ENCODE data around the gene ARHGEF10L. TPM values are rescaled to one million over a fixed set of nuclear protein-coding genes. Genes with fewer than 3 reads are reported as not detected.
A peak's percentile ranks its signal among the peaks of the same experiment; 100 is the strongest.

The ARHGEF10L gene
- polyA plus RNA-seq, 1 donor = 29.4 TPM

GRCh38 chr1:17523321-17524041 lies 16.0 kb upstream of the ARHGEF10L start:
- DNase-seq = no peak

GRCh38 chr1:17524645-17525044 lies 14.9 kb upstream of the ARHGEF10L start:
- no peak for DNase-seq

DNA sequence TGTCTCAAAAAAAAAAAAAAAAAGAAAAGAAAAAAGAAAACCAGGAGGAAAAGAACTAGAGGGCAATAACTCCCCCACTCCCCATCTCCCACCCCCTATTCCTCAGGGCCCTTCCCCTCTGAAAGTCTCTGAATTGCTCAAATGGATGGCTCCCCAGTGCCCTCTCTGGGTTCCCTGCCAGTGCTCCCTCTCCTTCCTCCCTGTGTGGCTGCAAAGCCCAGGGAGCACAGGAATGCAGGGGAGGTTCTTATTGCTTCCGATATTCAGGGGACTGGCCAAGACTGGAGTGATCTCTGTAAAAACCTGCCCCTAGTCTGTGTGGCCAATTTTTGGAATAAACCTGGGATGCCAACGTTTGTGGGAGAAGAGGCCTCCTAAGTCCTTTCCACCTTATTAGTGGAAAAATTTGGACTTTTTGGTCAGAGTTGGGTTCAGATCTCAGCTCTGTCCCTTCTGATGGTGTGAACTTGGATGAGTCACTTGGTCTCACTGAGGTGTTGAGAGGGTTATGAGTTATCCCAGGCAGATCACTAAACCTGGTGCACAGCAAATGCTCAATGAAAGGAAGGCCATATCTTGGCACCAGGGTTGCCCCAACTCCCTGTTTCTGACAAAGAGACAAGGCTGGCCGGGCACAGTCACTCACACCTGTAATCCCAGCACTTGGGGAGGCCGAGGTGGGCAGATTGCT lies 13.4 kb upstream of the ARHGEF10L start:
- no peak for DNase-seq

DNA sequence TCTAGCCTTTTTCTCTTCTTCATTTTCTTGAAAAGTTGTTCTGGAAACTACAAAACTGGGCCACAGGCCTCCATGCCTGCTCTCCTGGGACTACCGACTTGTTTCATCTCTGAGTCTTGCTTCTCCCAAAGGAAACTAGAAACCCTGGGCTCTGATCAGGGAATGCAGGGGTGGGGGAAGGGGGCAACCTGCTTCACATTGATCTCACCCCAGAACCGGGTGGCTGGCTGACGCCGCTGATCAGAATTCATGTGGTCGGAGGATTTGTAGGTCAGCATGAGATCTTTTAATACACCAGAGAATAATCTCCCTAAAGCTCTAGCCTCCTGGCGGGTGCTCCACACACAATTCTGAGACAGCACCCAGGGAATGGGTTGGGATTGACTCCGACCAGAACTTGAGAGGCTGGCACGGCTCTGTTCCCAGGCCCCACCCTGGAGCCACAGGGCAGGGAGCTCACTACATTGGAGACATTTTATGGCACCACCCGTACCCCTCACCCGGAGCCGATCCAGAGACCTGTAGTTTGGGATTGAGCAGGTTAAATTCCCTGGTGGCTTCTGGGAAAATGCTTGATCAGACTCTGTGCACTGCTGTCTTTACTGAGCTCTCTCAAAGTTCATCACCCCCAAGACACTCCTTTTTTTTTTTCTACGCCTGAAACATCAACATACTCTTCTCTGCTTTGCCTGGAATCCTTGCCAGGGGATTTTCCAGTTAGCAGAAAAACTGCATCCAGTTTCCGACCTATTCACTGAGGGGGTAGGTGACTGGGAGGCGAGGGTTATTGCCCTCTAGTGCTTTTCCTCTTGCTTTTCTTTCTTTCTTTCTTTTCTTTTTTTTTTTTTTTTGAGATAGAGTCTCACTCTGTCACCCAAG lies 12.2 kb upstream of the ARHGEF10L start:
- peak; percentile 64 for DNase-seq

- no peak for DNase-seq
Measured at GRCh38 chr1:17529381-17529780, 10.1 kb upstream of the ARHGEF10L start.

GRCh38 chr1:17531343-17531681 lies 8.2 kb upstream of the ARHGEF10L start:
- DNase-seq = no peak

GRCh38 chr1:17531682-17532487 lies 7.6 kb upstream of the ARHGEF10L start:
- DNase-seq = no peak

GRCh38 chr1:17533201-17533600 lies 6.3 kb upstream of the ARHGEF10L start:
- DNase-seq = no peak

GRCh38 chr1:17535300-17535936 lies 4.1 kb upstream of the ARHGEF10L start:
- no peak for DNase-seq

DNA sequence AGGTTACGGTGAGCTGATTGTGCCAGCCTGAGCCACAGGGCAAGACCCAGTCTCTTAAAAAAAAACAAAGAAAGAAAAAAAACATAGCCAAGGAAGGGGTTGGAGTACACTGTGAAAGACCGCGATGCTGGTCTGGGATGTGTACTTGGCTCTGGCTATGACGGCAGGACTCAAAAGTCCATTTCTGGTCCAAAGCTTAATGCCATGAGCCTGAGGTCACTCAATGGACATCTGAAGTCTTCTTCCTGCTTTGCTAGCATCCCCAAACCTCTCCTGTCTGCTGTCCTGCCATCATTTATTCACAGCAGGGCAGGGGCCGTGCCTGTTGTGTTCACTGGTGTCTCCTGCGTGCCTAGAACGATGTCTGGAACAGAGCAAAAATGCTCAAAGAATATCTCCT lies 1.5 kb upstream of the ARHGEF10L start:
- no peak for DNase-seq

DNA sequence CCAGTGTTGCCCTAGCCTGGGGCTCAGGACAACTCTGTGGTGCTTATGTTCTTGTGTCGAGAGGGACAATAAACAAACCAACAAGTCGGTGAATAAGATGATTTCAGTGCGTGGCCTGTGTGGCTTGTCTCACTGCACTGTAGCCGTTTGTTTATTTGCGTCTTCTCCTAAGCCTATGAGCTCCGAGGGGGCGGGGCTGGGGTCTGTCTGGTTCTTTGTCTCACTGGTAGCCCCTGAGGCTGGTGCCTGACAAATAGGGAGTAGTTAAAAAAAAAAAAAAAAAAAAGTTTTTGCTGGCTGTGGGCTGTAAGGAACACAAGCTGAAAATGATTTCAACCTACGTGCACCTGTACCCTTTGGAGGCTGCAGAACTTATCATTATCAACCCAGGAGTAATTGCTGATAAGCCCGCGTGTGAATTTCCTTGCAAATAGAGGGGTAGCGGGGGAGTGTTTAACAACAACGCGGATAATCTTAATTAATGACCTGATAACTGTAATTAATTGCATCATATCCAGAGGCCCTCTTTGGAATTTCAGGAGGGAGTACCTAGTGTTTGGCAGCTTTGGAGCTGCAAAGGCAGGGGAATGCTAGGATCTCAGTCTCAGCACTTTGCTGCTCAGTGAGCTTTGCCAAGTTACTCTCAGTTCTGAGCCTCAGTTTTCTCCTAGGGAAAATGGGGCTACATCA lies 925 bp upstream of the ARHGEF10L start:
- DNase-seq = no peak

- DNase-seq = no peak
Measured at GRCh38 chr1:17539118-17539476, 401 bp upstream of the ARHGEF10L start.

GRCh38 chr1:17540255-17541001 lies 930 bp downstream of the ARHGEF10L start:
- peak; percentile 90 for DNase-seq

GRCh38 chr1:17542645-17543044 lies 3.1 kb downstream of the ARHGEF10L start:
- no peak for DNase-seq

DNA sequence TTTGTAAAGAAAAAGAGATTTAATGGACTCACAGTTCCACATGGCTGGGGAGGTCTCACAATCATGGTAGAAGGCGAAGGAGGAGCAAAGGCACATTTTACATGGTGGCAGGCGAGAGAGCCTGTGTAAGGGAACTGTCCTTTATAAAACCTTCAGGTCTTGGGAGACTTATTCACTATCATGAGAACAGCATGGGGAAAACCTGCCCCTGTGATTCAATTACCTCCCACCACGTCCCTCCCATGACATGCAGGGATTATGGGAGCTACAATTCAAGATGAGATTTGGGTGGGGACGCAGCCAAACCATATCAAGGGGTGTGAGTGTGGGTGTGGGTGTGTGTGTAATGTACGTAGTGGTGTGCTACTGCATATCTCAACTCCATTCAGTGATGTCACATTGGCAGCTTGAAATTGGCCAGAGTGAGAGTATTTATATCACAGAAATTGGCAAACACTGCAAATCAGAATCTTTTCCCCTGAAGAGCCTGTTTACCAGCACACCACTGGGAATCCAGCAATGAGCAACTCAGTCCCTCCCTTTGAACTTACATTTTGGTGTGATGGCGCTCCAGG lies 5.4 kb downstream of the ARHGEF10L start:
- DNase-seq = no peak

- no peak for DNase-seq
Measured at GRCh38 chr1:17545356-17545755, 5.9 kb downstream of the ARHGEF10L start.

DNA sequence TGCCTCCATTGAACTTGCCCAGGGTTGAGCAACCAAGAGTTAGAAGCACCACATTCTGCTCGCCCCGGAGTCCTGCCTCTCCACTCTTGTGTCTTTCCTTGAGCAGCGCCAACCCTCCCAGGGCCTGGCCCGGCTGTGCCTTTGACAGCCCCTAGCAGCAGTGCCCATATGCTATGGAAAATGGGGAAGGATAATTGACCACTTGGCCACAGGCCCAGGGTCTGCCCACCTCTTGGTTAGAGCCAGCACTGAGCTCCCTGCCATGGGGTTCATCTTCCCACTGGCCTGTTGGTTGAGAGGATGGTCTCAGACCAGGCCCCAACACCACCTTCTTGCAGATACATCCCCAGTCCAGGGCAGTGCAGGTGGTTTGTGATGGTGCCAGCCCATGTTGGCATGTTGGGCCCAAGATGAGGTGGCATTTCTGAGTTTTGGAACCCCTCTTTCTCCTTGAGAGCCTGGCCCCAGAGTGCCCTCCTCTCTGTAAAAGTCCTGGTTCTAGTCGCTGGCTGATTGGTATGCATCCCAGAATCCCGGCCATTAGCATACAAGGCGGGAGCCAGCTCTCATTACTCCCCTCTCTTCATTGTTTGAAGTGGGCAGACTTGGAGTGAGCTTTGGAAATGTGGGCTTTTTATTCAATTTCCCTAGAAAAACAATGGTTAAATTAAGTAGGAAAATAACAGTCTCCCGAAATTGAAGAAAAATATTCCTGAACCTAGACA lies 7.6 kb downstream of the ARHGEF10L start:
- DNase-seq = no peak

- no peak for DNase-seq
Measured at GRCh38 chr1:17549384-17549783, 9.9 kb downstream of the ARHGEF10L start.

GRCh38 chr1:17550729-17551584 lies 11.5 kb downstream of the ARHGEF10L start:
- DNase-seq = no peak

Measured in hindlimb muscle (tissue), 1 donor.